GM23248 (cell line): ENCODE measurements around the gene KCNC3.

Experiments used
- EZH2 ChIP-seq: fragments of 200-600 bp; sonication (generic); IDR thresholded peaks from 2 replicates; pipeline ENCODE4 v1.6.1; 2018; ENCODE audit warnings: antibody characterized with exemption, mild to moderate bottlenecking; ENCODE audit not compliant: insufficient read depth, poor library complexity, severe bottlenecking
- EZH2phosphoT487 ChIP-seq: fragments of 200-600 bp; sonication (generic); IDR thresholded peaks from 2 replicates; pipeline ENCODE4 v1.6.1; 2018; ENCODE audit warnings: antibody characterized with exemption, moderate library complexity, mild to moderate bottlenecking, low read depth; ENCODE audit not compliant: insufficient read depth

GRCh38 chr19:50322234-50322633, 6.9 kb downstream of the KCNC3 start:
- no peak for TF ChIP-seq EZH2
- TF ChIP-seq EZH2phosphoT487 = no peak
